A549 (cell line): ENCODE data around the gene MYO18A. TPM values are rescaled to one million over a fixed set of nuclear protein-coding genes. Genes with fewer than 3 reads are reported as not detected.
"Not testable (repeated sequence)": the region's sequence is repeated elsewhere in the genome, so short reads cannot be mapped to it uniquely, and the experiment has no call there.

Experiments
- ATAC-seq, 2 experiments: fragments of 200-7000 bp in 1 of 2; fragments of >200 bp in 1 of 2; cut with Nextera tagmentation in 1 of 2; cut with Tn5 transposase in 1 of 2; 3 replicates each; pipeline versions ENCODE4 v1.8.0 to v1.9.1; 2018 to 2020; ENCODE audit warnings: mild to moderate bottlenecking in 1 of 2, moderate library complexity in 1 of 2
- CTCF ChIA-PET: fragments of 300-600 bp; sonication (Branson Sonifier 250); formaldehyde crosslinking; extraction: SDS; loops from one replicate; lab custom pipeline; 2021; ENCODE audit warnings: antibody characterized with exemption, inconsistent platforms; lab: Yijun Ruan, JAX
- POLR2A ChIA-PET: fragments of 350-600 bp; formaldehyde crosslinking; extraction: SDS; loops from one replicate; lab custom pipeline; 2021; ENCODE audit warnings: antibody characterized with exemption, inconsistent platforms; lab: Yijun Ruan, JAX
- DNase-seq, 2 experiments: peaks; one replicate each; pipeline versions ENCODE4 v3.0.0 to v3.0.0-alpha.2; 2011 to 2016; ENCODE audit warnings: low read depth in 1 of 2, low spot score in 1 of 2
- FAIRE-seq: peaks from 2 replicates; lab custom pipeline; 2011; peaks lifted over from hg19 to GRCh38; lab: Jason Lieb, UNC
- H3K27ac ChIP-seq, 2 experiments: fragments of >200 bp; sonication (Bioruptor Twin); formaldehyde crosslinking; 3 replicates each; pipeline ENCODE4 v1.5.1; 2016 to 2017
- H3K4me1 ChIP-seq: fragments of >200 bp; sonication (Bioruptor Twin); formaldehyde crosslinking; 3 replicates; pipeline ENCODE4 v1.6.1; 2016
- H3K4me2 ChIP-seq: fragments of >200 bp; sonication (Bioruptor Twin); formaldehyde crosslinking; 3 replicates; pipeline ENCODE4 v1.6.1; 2016
- H3K4me3 ChIP-seq: fragments of >200 bp; sonication (Bioruptor Twin); formaldehyde crosslinking; 3 replicates; pipeline ENCODE4 v1.5.1; 2016
- H3K9me3 ChIP-seq: fragments of >200 bp; sonication (Bioruptor Twin); formaldehyde crosslinking; 3 replicates; pipeline ENCODE4 v1.6.1; 2016
- CTCF ChIP-seq: fragments of >200 bp; sonication (Bioruptor Twin); formaldehyde crosslinking; IDR thresholded peaks from 3 replicates; pipeline ENCODE4 v1.5.1; 2016
- EHF ChIP-seq: fragments of 250-450 bp; sonication (Bioruptor Pico); IDR thresholded peaks from 2 replicates; pipeline ENCODE4 v1.5.0; 2020; ENCODE audit warnings: mild to moderate bottlenecking
- FOSB ChIP-seq: fragments of 250-450 bp; sonication (Bioruptor Pico); IDR thresholded peaks from 2 replicates; pipeline ENCODE4 v1.5.0; 2020; ENCODE audit warnings: mild to moderate bottlenecking, moderate library complexity
- FOSL2 ChIP-seq, 2 experiments: fragments of 450-650 bp in 1 of 2; fragments of >200 bp in 1 of 2; sonication (Bioruptor Twin) in 1 of 2; formaldehyde crosslinking; IDR thresholded peaks; 2 replicates each; pipeline versions ENCODE4 v1.5.0 to v1.6.1; 2016 to 2020; ENCODE audit warnings: mild to moderate bottlenecking in 1 of 2, moderate library complexity in 1 of 2
- HDAC2 ChIP-seq: fragments of 200-600 bp; sonication (generic); IDR thresholded peaks from 2 replicates; pipeline ENCODE4 v1.6.1; 2016
- HOXB13 ChIP-seq: fragments of 250-450 bp; sonication (Bioruptor Pico); IDR thresholded peaks from 2 replicates; pipeline ENCODE4 v1.5.0; 2020; ENCODE audit warnings: low read depth, mild to moderate bottlenecking, moderate library complexity
- MAFK ChIP-seq: fragments of 450-650 bp; IDR thresholded peaks from 2 replicates; pipeline ENCODE4 v1.6.1; 2014; ENCODE audit not compliant: partially characterized antibody
- MAZ ChIP-seq: fragments of 150-350 bp; IDR thresholded peaks from 2 replicates; pipeline ENCODE4 v1.6.1; 2014; ENCODE audit warnings: antibody characterized with exemption, low read depth, low read length, borderline replicate concordance
- POLR2AphosphoS2 ChIP-seq: conservative IDR thresholded peaks from 2 replicates; pipeline ENCODE4 v1.6.1; 2012; ENCODE audit warnings: low read length, improper control_type of control experiment, inconsistent platforms
- RFX5 ChIP-seq: fragments of 450-650 bp; IDR thresholded peaks from 2 replicates; pipeline ENCODE4 v1.7.1; 2014; ENCODE audit warnings: antibody characterized with exemption, mild to moderate bottlenecking, moderate library complexity
- RNF2 ChIP-seq: fragments of 200-600 bp; sonication (generic); IDR thresholded peaks from 2 replicates; pipeline ENCODE4 v1.6.1; 2016; ENCODE audit warnings: low read depth, mild to moderate bottlenecking, antibody characterized with exemption, moderate library complexity, borderline replicate concordance
- ZSCAN20 ChIP-seq: fragments of 250-450 bp; sonication (Bioruptor Pico); IDR thresholded peaks from 2 replicates; pipeline ENCODE4 v1.8.0; 2022; ENCODE audit warnings: mild to moderate bottlenecking, moderate library complexity
- WGBS: methylation state at CpG from one replicate; pipeline ENCODE4 v1.1.6; 2017; ENCODE audit errors: missing lambda C conversion rate; 5-methylcytosine and 5-hydroxymethylcytosine counted together
- polyA plus RNA-seq, 4 experiments: library from polyadenylated mRNA; depleted of rRNA in 3 of 4; stranded (reverse); fragments of >200 nt; fragmentation: RNase III in 1 of 4; extraction: RNeasy Plus Mini Kit Qiagen cat#74134 plus additional on column Dnase treatment in 1 of 4; gene quantifications; 2 replicates in 3 of 4; 3 replicates in 1 of 4; pipeline ENCODE4 v1.2.3, GENCODE V29; 2011 to 2017

The MYO18A gene
- polyA plus RNA-seq, 2 of the 4 experiments (the other 2 are of a cell fraction): 12.3 to 28.4 TPM

- H3K4me3 ChIP-seq: no peak overlapping the region
- ATAC-seq: no peak
- no peak for DNase-seq
- no peaks in the 10 kb centered on the region for H3K9me3 ChIP-seq
- 63% methylated on average over 2 of the region's 2 CpGs for WGBS
- FAIRE-seq: no peak
- ChIA-PET CTCF (interaction anchor here (1.4 to 21.9 kb wide), 9 partner anchors 10 to 242 kb away, joined by 3 to 482 read pairs (median 8); partner anchors contain the start of gene MYO18A), POLR2A (interaction anchor here (1.2 kb wide), 1 partner anchor 86 kb away, joined by 4 read pairs; the partner anchor contains the start of gene NUFIP2)
- no peak overlapping the region for H3K27ac ChIP-seq
- H3K4me1 ChIP-seq: no peaks in the 10 kb centered on the region
- TF ChIP-seq FOSB (CRISPR knock-in tag) (no peak), CTCF (no peak), HDAC2 (no peak), ZSCAN20 (CRISPR knock-in tag) (no peak)
- H3K4me2 ChIP-seq: no peak overlapping the region
Observed at GRCh38 chr17:29207975-29208374, 27.8 kb upstream of the MYO18A start.

- ATAC-seq (no peak), DNase-seq (no peak), FAIRE-seq (no peak)
- H3K4me2 ChIP-seq: no peak overlapping the region
- no peaks in the 10 kb centered on the region for H3K9me3 ChIP-seq
- no peak overlapping the region for H3K4me3 ChIP-seq
- WGBS: 82% methylated on average over 2 of the region's 2 CpGs
- CTCF ChIA-PET: interaction anchor here (0.7 to 21.9 kb wide), 12 partner anchors 9 to 331 kb away, joined by 3 to 482 read pairs (median 7); partner anchors contain the start of gene MYO18A
- H3K27ac ChIP-seq: no peak overlapping the region
- POLR2A ChIA-PET: no interaction called here
- TF ChIP-seq POLR2AphosphoS2: no peak
- H3K4me1 ChIP-seq: no peaks in the 10 kb centered on the region
Observed at GRCh38 chr17:29205047-29205446, 24.8 kb upstream of the MYO18A start.

- H3K4me1 ChIP-seq, FAIRE-seq, POLR2A ChIA-PET, H3K4me2 ChIP-seq, H3K9me3 ChIP-seq, H3K4me3 ChIP-seq, DNase-seq, H3K27ac ChIP-seq: not testable (repeated sequence)
- CTCF ChIA-PET: interaction anchor here (0.6 to 21.9 kb wide), 12 partner anchors 8 to 1527 kb away, joined by 3 to 482 read pairs (median 4); partner anchors contain the start of gene MYO18A
- peak; percentile 42 to 87; a peak in 5 of 6 replicates for ATAC-seq
- WGBS: 83% methylated on average over 16 of the region's 16 CpGs
Observed at GRCh38 chr17:29204068-29204804, 24.0 kb upstream of the MYO18A start.

GRCh38 chr17:29197516-29198272 lies 17.5 kb upstream of the MYO18A start:
- TF ChIP-seq EHF (CRISPR knock-in tag): no peak
- no peak for TF ChIP-seq FOSL2 (IDR thresholded peaks at IDR 0.05)
- no peak for TF ChIP-seq FOSL2 (CRISPR knock-in tag; IDR thresholded peaks at IDR 0.05)
- no peak for TF ChIP-seq HOXB13
- TF ChIP-seq MAZ: no peak
- no peak for TF ChIP-seq MAFK
- no peak for TF ChIP-seq RNF2
- no peak for TF ChIP-seq RFX5
- Histone ChIP-seq H3K9me3 (no peaks in the 10 kb centered on the region), H3K4me1 (no peaks in the 10 kb centered on the region), H3K4me2 (no peak overlapping the region), H3K4me3 (no peak overlapping the region), H3K27ac (no peak overlapping the region)
- DNase-seq: no peak
- no peak for FAIRE-seq
- CTCF ChIA-PET: interaction anchor here (0.8 to 17.2 kb wide), 9 partner anchors 8 to 232 kb away, joined by 3 to 159 read pairs (median 4); partner anchors contain the start of gene MYO18A
- WGBS: 81% methylated on average over 16 of the region's 16 CpGs
- POLR2A ChIA-PET: no interaction called here
- peak in 1 of 2 experiments; percentile 24; a peak in 2 of 6 replicates for ATAC-seq
